ACC112 (cell line): ENCODE data around the gene DCHS1.
"Not testable (repeated sequence)": the region's sequence is repeated elsewhere in the genome, so short reads cannot be mapped to it uniquely, and the experiment has no call there.

ENCODE experiments used
- H2AFZ ChIP-seq: fragments of 200-600 bp; sonication (generic); one replicate; pipeline ENCODE4 v1.6.0; 2017; ENCODE audit warnings: antibody characterized with exemption, low read length; ENCODE audit not compliant: unreplicated experiment
- H3K27ac ChIP-seq: fragments of 200-600 bp; sonication (generic); 2 replicates; pipeline ENCODE4 v1.5.1; 2014; ENCODE audit warnings: low read depth, mild to moderate bottlenecking, antibody characterized with exemption, low read length, moderate library complexity
- H3K27me3 ChIP-seq: fragments of 200-600 bp; sonication (generic); 2 replicates; pipeline ENCODE4 v1.6.1; 2014; ENCODE audit warnings: mild to moderate bottlenecking, antibody characterized with exemption, low read length, moderate library complexity, mixed read lengths; ENCODE audit not compliant: insufficient read depth
- H3K36me3 ChIP-seq: fragments of 200-600 bp; sonication (generic); 2 replicates; pipeline ENCODE4 v1.6.1; 2016; ENCODE audit warnings: mild to moderate bottlenecking, antibody characterized with exemption, low read length, moderate library complexity, mixed read lengths; ENCODE audit not compliant: insufficient read depth
- H3K4me1 ChIP-seq: fragments of 200-600 bp; sonication (generic); one replicate; pipeline ENCODE4 v1.6.1; 2016; ENCODE audit warnings: low read length, mixed read lengths; ENCODE audit not compliant: insufficient read depth, unreplicated experiment, control insufficient read depth
- H3K4me3 ChIP-seq: fragments of 200-600 bp; sonication (generic); 2 replicates; pipeline ENCODE4 v1.5.1; 2014; ENCODE audit warnings: mild to moderate bottlenecking, low read depth, low read length
- H3K79me2 ChIP-seq: fragments of 200-600 bp; sonication (generic); one replicate; pipeline ENCODE4 v1.6.0; 2016; ENCODE audit warnings: low read length; ENCODE audit not compliant: control insufficient read depth, unreplicated experiment, insufficient read depth

DCHS1 gene

GRCh38 chr11:6687876-6688275 is 32.3 kb upstream of the DCHS1 start:
- no peaks in the 10 kb centered on the region for H3K36me3 ChIP-seq
- peaks cover 4% of the 10 kb centered on the region for H3K4me1 ChIP-seq
- no peak overlapping the region for H3K4me3 ChIP-seq
- H3K27me3 ChIP-seq = no peaks in the 10 kb centered on the region
- no peak overlapping the region for H2AFZ ChIP-seq
- no peak overlapping the region for H3K27ac ChIP-seq
- peaks cover 2% of the 10 kb centered on the region for H3K79me2 ChIP-seq

- Histone ChIP-seq H3K79me2 (peaks cover 21% of the 10 kb centered on the region), H3K4me1 (peaks cover 15% of the 10 kb centered on the region), H3K4me3 (no peak overlapping the region), H3K36me3 (peaks cover 9% of the 10 kb centered on the region; the same call in 1 of the 2 replicates), H3K27ac (no peak overlapping the region), H2AFZ (no peak overlapping the region), H3K27me3 (no peaks in the 10 kb centered on the region)
Observed at GRCh38 chr11:6686006-6686405, 30.4 kb upstream of the DCHS1 start.

GRCh38 chr11:6684068-6684467 is 28.5 kb upstream of the DCHS1 start:
- peak overlapping the region; percentile 77 for H3K27ac ChIP-seq
- peaks cover 14% of the 10 kb centered on the region for H3K36me3 ChIP-seq
- peaks cover 16% of the 10 kb centered on the region for H3K4me1 ChIP-seq
- peaks cover 28% of the 10 kb centered on the region for H3K79me2 ChIP-seq
- peak overlapping the region; percentile 80 for H3K4me3 ChIP-seq
- not testable (repeated sequence) for H3K27me3 ChIP-seq
- H2AFZ ChIP-seq = peak overlapping the region; percentile 88

- Histone ChIP-seq H3K36me3 (peaks cover 14% of the 10 kb centered on the region), H3K27me3 (no peaks in the 10 kb centered on the region), H2AFZ (peak within 1 kb of the TSS; percentile 88), H3K79me2 (peaks cover 28% of the 10 kb centered on the region), H3K27ac (peak within 1 kb of the TSS; percentile 77), H3K4me3 (peak within 1 kb of the TSS; percentile 99), H3K4me1 (peaks cover 16% of the 10 kb centered on the region)
Observed at GRCh38 chr11:6682936-6683861, 27.6 kb upstream of the DCHS1 start, which contains the start of gene MRPL17. MRPL17 (minus strand) TSS chr11:6683340; CDS start chr11:6683296, 44 bp downstream.

- Histone ChIP-seq H3K36me3 (peaks cover 14% of the 10 kb centered on the region), H2AFZ (peak overlapping the region; percentile 86), H3K79me2 (peaks cover 28% of the 10 kb centered on the region), H3K4me1 (peaks cover 16% of the 10 kb centered on the region), H3K4me3 (peak overlapping the region; percentile 99), H3K27me3 (no peaks in the 10 kb centered on the region), H3K27ac (peak overlapping the region; percentile 30)
Observed at GRCh38 chr11:6682591-6682935, 27.0 kb upstream of the DCHS1 start.

- Histone ChIP-seq H2AFZ (no peak overlapping the region), H3K27ac (no peak overlapping the region), H3K4me3 (peak overlapping the region; percentile 99), H3K79me2 (peaks cover 28% of the 10 kb centered on the region), H3K4me1 (peaks cover 16% of the 10 kb centered on the region), H3K36me3 (peaks cover 14% of the 10 kb centered on the region), H3K27me3 (no peaks in the 10 kb centered on the region)
Observed at GRCh38 chr11:6681949-6682348, 26.3 kb upstream of the DCHS1 start.

- peak overlapping the region; percentile 99 for H3K4me3 ChIP-seq
Observed at GRCh38 chr11:6681505-6681904, 25.9 kb upstream of the DCHS1 start.

GRCh38 chr11:6677018-6677417 is 21.4 kb upstream of the DCHS1 start:
- Histone ChIP-seq H3K79me2 (peaks cover 17% of the 10 kb centered on the region), H3K27ac (no peak overlapping the region), H3K4me1 (peaks cover 9% of the 10 kb centered on the region), H3K27me3 (no peaks in the 10 kb centered on the region), H2AFZ (no peak overlapping the region), H3K36me3 (peaks cover 12% of the 10 kb centered on the region), H3K4me3 (no peak overlapping the region)

More at GRCh38 chr11:6681505-6681904, 25.9 kb upstream of the DCHS1 start:
- Histone ChIP-seq H2AFZ (no peak overlapping the region), H3K27me3 (no peaks in the 10 kb centered on the region), H3K36me3 (peaks cover 14% of the 10 kb centered on the region), H3K79me2 (peaks cover 28% of the 10 kb centered on the region), H3K27ac (no peak overlapping the region), H3K4me1 (peaks cover 16% of the 10 kb centered on the region)

- Histone ChIP-seq H3K79me2 (no peaks in the 10 kb centered on the region), H3K4me1 (no peaks in the 10 kb centered on the region), H2AFZ (no peak overlapping the region), H3K4me3 (no peak overlapping the region), H3K27ac (no peak overlapping the region), H3K36me3 (peaks cover 5% of the 10 kb centered on the region; the same call in 1 of the 2 replicates), H3K27me3 (no peaks in the 10 kb centered on the region)
Observed at GRCh38 chr11:6674862-6675261, 19.3 kb upstream of the DCHS1 start.

- Histone ChIP-seq H2AFZ (no peak overlapping the region), H3K36me3 (no peaks in the 10 kb centered on the region), H3K27ac (no peak overlapping the region), H3K4me3 (no peak overlapping the region), H3K79me2 (no peaks in the 10 kb centered on the region), H3K4me1 (no peaks in the 10 kb centered on the region), H3K27me3 (no peaks in the 10 kb centered on the region)
Observed at GRCh38 chr11:6674219-6674597, 18.6 kb upstream of the DCHS1 start.
